ACHN (cell line): ENCODE results near the gene WIPF1.
A peak's percentile ranks its signal among the peaks of the same experiment; 100 is the strongest.

ENCODE experiments used
- DNase-seq: peaks from one replicate; pipeline ENCODE4 v3.0.0-alpha.2; 2015
- in situ Hi-C: cut with HindIII; loops from 2 replicates; pipeline ENCODE4 v1.10.0; 2017; ENCODE audit warnings: low sequenced_read_pairs, low pct_ligation_motif_present, low pct_unique_long_range_greater_than_20kb

Gene WIPF1, protein sequence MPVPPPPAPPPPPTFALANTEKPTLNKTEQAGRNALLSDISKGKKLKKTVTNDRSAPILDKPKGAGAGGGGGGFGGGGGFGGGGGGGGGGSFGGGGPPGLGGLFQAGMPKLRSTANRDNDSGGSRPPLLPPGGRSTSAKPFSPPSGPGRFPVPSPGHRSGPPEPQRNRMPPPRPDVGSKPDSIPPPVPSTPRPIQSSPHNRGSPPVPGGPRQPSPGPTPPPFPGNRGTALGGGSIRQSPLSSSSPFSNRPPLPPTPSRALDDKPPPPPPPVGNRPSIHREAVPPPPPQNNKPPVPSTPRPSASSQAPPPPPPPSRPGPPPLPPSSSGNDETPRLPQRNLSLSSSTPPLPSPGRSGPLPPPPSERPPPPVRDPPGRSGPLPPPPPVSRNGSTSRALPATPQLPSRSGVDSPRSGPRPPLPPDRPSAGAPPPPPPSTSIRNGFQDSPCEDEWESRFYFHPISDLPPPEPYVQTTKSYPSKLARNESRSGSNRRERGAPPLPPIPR

DNA sequence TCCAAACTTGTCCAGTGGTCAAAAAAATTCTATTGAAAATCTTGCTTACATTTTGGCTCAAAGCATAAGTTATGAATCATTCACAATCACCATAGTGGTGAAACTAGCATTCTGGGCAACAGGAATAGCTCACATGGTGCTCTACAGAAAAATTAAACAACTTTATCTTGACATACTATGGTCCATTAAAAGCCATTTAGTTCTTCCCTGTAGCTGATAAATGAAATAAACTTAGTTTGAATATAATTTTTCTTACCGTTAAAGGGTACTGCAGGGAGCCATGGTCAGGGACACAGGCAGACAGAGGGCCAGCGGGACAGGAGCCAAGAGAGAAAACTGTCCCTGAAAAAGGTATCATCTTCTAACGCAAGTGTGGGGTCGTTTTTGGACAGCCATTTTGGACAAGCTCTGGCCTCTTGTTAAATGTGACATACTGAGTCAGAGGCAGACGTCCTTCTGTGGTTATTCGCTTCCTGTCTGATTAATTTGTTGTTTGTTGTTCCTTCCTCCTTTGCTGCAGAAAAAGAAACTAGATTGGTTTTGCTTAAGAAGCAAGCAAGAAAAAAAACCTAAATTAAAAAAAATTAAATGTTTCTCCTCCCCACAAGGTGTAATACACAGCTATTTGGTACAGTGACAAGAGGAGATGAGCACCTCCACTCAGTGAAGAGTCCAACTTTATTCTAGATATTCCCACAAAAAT is at the start of gene WIPF1:
WIPF1 (minus strand) TSS at position 460 of the 703 bp plus-strand sequence. CDS start 12,231 bp downstream, outside the sequence.
- in situ Hi-C loops = no loop called here
- no peak for DNase-seq

DNA sequence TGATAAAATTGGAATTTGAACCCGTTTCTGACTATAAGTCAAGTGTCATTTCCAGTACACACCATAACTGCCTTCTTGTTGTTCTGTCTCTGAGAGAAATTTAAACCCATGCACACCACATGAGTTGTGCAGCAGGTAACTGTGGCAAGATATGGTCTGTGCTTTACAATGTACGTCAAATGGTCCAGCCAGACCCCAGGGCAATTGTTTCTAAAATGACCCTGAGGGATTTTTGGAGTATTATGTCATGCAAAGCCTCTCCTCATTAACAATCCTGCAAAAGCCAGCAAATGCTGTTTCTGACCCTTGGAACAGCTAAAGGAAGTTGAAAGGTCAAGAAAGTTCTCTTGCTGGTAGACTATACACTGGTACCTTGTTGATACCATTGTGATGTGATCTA is 47.7 kb upstream of the WIPF1 start:
- in situ Hi-C loops = no loop called here

DNA sequence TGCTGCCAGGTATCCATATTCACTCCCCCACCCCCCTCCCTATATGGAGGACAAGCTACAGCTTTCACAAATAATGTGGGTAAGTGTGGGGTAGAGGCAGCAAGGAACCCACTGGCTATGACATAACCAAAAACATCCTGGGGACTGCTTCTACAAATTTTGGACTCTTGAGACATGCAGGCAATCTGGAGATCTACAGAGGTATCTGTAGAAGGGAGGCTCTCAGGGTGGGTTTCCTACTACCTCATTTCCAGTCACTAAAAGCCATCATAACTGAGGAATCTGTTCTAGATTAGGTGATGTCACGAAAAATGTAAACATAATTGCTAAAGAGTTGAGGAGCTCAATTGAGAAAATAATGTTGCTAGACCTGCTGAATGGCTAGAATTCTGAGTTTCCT is 46.8 kb upstream of the WIPF1 start:
- in situ Hi-C loops = no loop called here
- no peak for DNase-seq

More for the DNA sequence above, 47.7 kb upstream of the WIPF1 start:
- DNase-seq = no peak

DNA sequence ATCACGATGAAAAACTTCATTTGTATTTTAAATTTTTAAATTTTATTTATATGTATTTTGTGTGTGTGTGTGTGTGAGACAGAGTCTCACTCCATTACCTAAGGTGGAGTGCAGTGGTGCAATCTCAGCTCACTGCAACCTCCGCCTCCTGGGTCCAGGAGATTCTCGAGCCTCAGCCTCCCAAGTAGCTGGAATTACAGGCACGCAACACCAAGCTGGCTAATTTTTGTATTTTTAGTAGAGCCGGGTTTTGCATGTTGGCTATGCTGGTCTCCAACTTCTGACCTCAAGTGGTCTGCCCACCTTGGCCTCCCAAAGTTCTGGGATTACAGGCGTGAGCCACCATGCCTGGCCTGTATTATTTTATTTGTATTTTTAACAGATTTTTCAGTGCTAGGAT is 45.8 kb upstream of the WIPF1 start:
- in situ Hi-C loops = no loop called here
- DNase-seq = no peak

DNA sequence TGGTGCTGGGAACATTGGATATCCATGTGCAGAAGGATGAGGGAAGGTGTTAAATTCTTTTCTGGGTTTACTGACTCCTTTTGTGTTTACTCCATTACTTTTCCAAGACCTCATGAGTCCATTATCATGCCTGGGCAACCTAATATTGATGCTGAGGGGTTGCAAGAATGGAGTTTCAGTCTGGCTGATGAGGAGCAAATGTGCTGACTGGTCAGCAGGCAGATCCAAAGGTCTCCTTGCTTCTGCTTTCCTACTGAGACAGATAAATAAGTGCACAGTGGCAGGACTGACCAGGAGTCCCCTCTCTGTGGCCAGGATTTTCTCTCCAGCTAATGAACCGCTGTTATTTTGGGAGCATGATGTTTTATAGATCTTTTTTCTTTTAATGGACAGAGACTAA is 43.6 kb upstream of the WIPF1 start:
- no peak for DNase-seq
- in situ Hi-C loops = no loop called here

DNA sequence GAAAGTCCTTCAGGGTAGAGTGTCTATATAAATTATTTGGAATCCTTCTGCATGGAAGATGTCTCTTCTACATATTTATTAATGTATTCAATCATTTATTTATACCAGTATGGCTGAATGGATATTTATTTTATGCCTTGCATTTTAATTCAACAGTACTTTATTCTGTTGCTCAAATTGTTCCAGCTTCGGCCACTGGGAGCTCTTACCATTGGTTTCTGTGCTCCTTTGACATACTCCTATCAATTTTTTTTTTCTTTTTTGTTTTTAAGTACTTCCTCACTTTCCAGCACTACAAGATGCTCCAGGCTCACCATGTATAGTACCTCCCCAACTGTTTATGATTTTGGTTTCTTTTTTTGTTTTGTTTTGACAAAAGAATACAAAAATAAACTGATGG is 39.4 kb upstream of the WIPF1 start:
- no peak for DNase-seq
- in situ Hi-C loops = no loop called here

DNA sequence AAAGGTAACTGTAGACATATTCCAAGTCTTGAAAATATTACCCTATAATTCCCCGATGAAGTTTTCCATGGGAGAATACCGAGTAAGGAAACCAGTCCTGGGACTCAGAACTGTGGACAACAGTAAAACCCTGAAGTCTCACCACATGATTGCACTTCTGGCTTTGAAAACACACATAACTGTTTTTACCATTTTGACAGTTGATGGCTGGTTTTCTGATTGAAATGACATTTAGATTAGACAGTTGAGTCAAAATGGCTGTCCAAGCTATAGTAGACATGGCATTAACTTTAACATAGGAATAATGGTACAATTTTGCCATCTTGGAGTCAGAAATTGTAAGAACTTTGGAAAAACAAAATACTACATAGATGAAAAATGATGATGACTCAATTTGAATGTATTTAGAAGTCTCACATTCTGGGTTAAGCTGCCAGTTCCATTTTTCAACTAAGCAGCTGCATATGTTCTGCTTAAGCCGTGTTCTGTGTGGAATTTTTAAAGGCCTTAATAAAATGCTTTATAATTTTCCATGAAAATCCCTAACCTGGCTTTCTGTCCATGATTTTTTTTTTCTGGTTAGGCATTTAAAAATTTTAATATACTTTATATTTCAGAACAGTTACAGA is 38.3 kb upstream of the WIPF1 start:
- in situ Hi-C loops = no loop called here
- no peak for DNase-seq

DNA sequence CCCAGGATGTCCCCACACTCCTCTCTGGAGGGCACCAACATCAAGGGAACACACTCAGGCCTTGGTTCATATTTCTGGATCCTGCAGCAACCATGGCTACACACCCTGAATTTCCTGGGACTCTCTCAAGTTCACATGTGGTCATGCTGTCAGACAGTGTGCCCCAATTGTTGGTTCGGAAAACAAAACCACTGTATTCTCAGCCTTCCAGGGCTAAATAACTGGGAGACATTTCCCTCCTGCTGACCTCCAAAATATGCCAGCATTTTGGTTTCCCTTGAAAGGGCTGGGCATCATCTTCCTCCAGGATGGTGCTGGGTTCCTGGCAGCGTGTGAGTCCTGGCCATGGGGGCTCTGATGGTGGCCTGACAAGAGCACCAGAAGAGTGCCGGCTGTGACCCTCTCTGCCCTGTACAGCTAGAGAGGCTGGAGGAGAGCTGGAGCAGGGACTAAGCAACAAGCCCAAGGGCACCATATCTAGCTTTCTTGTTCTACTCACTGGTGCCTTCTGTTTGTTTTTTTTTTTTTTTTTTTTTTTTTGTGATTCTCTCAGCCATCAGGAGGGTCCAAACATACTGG is 37.5 kb upstream of the WIPF1 start:
- in situ Hi-C loops = no loop called here
- DNase-seq = no peak

DNA sequence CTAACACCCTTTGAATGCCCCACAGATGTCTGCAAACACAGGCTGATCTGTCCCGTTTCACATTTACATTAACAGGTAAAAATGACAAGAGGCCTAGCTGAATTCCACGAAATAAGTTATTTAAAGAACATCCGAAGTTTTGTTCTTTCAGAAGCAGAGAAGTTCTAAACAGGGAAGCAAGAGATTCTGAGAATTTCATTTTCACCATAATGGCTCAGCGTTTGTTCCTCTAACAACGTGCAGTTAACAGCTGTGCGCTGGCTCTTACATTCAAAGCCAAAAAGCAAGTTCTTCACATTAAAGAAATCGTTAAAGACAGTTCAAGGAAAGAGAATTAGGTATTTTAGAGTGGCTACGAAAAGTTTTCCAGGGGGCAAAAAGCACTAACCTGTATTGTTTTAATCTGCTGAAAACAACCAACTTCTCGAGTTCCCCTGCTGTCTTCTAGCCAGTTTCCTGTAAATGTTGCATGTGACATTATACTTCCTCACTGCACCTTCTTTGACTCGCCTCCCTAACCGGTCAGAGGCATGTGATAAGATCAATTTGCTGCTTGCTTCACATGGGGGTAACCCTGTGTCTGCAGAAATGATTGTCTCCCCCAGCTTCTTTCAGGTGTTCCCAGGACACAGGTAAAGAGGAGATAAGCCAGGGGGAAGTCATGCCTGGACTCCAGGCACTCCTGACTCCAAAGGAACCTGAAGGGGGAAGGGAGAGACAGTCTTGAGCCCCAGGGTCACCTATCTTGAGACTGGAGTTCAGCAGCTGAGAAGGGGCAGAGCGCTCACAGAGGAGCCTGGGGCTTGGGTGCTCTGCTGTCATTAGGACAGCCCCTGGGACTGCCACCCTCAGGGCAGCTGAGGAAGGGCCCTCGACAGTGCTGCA is 36.8 kb upstream of the WIPF1 start:
- DNase-seq = no peak
- in situ Hi-C loops = no loop called here

DNA sequence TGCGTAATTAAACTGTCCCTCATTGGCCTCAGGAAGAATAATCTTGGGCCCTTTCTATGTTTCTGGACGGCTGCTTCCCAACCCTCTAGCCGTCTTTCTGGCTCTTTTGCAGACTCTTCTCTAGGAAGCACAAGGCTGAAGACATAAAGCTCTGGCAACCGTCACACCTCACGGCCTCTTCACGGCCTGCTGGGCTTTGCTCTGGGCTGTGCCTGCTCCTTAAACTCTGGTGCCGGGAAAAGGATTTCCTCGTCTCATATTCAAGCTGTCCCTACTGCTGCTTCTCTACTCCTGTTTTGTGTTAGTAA is 36.0 kb upstream of the WIPF1 start:
- DNase-seq = peak; percentile 70
- in situ Hi-C loops = no loop called here

DNA sequence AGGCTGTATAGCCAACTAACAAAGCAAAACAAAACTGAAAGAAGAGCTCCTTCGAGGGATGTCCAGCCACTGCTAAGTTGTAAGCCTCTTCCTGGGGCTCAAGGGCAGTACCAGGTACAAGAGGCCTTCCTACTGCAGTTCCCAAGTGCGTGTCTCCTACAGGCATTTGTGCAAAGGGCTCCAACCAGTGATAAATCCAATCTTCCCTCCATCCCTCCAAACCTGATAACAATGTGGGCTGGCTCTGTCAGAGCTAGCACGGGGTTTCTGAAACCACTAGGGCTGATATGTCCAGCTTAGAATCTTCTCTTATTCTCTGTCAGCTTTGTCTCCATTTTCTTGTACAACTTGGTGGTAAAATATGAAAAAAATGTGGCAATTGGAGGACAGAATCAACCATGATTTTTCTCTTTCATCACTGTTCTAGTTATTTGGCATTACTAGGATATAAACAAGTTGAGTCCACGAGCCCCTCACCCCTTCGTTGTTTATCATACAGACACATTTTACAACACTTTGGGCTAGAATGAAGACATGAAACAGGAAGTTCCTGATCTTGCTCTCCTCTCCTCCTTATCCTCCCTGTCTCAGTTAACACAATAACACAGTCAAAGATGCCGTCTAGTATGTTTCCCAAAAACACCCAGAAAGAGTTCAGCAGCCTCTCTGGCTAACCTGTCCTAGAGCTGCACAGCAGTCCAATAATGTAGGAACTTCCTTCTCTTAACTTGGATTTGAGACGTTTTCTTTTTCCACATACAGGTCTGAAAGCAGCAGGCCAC is 35.4 kb upstream of the WIPF1 start:
- in situ Hi-C loops = no loop called here
- DNase-seq = no peak

DNA sequence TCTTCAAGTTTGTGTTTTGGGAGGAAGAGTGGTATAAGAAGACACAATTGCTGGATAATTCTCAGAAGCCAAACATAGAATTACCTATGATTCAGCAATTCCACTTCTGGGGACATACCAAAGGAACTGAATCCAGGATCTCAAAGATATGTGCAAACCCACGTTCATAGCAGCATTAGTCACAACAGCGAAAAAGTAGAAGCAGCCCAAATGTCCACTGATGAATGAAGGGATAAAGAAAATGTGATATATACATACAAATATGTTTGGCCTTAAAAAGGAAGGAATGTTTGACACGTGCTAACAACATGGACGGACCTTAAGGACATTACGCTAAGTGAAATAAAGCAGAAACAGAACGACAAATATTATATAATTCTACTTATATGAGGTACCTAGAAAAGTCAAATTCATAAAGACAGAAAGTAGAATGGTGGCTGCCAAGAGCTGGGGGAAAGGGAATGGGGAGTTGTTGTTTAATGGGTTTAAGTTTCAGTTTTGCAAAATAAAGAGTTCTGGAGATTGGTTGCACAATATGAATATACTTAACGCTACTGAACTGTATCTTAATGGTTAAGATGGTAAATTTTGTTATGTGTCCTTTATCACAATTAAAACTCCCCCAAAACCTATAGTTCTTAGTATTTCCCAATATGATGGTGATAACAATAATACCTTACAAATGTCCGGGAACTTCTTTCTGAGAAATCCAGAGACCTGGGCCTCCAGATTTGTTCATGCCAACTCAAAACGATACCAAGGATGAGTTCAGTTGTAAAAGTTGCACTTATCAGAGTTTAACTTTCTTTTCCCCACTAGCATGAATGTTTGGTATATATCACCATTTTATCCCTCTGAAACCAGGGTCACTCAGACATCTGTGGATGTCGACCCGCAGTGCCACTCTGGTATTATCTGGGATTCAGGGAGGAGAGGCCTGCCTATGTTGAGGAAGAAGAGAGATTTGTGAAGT is 33.7 kb upstream of the WIPF1 start:
- in situ Hi-C loops = no loop called here
- DNase-seq = no peak

DNA sequence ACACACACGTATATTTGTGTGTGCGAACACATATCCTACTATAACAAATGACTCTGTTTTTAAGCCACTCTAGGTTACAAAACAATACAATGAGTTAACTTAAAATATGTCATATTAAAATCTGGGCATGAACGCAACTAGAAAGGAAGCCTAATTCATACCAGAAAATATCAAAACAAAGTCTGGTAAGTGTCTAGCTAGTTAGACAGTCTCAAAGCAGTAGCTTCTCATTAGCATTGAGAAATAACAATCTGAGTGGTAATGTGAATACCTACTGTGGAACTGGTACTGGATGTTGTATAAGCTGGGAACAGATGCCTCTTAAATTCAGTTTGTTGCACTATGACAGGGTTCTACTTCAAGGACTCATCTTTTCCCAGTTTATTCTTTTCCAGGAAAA is 32.5 kb upstream of the WIPF1 start:
- in situ Hi-C loops = no loop called here
- no peak for DNase-seq

DNA sequence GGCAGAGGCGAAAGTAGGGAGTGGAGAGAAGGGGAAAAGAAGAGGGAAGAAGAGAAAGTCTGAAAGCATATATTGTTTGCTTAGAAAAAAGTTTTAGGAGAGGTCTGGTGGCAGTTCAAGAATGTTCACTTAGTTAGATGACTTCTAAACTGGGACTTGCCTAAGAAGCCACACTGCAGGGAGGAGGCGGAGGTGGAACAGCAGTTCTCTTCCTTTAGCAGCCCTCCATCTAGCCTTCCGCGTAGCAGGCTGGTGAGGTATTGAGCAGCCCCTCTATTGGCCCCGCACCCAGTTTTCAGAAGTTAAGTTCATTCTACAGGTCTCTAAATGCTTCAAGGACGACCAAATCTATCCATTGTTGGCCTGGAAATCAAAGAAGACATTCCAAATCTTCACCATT is 31.9 kb upstream of the WIPF1 start:
- in situ Hi-C loops = no loop called here
- no peak for DNase-seq

DNA sequence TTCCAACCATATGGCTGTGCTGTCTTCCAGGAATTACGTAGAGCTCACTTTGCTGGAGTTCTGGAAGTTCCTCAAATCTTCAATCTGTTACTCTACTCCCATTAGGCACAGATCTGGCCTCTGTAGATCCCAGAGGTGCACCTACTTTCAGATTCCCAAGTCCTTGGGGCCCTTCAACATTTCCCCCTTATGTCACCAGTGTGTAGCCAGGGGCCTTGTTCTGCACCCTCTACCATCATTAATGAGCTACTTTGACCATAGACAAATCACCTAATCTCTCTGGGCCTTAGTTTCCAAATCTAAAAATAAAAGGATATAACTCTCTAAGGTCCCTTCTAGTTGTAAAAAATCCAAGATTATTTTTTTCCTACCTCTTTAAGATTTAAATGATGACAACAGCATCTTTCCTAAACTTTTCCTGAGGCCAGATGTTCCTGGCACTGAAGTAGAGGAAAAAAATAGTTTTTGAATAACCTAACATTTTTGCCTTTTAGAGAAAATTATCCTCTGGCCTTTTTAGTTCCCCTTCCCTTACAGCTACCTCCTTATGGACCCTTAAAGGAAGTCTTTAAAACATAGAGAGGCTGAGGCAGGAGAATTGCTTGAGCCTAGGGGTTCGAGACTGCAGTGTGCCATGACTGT is 31.0 kb upstream of the WIPF1 start:
- DNase-seq = no peak
- in situ Hi-C loops = no loop called here

DNA sequence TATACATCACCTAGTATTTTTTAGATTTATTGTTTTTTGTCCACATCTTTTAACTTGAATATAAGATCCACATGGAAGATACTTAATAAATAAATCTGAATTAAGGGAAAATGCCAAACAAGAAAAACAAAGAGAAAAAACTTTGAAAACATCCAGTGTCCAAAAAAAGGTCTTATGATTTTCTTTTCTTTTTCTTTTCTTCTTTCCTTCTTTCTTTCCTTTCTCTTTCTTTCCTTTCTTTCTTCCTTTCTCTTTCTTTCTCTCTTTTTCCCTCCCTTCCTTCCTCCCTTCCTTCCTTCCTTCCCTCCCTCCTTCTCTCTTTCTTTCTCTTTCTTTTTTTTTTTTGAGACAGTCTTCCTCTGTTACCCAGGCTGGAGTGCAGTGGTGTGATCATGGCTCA is 29.6 kb upstream of the WIPF1 start:
- DNase-seq = no peak
- in situ Hi-C loops = no loop called here
